Stimulated activated CD4-positive, alpha-beta T cell treated with anti-CD3 and anti-CD28 coated beads, TNF-alpha, amount 100 ng/mL, for 48 hours (primary cell): ENCODE results near the gene GINS1.

Experiments
- DNase-seq, 3 donors: peaks; one replicate each; pipeline ENCODE4 v3.0.0-alpha.2; 2020; ENCODE audit warnings: low read depth in 3 of 3

GINS1 gene

DNA sequence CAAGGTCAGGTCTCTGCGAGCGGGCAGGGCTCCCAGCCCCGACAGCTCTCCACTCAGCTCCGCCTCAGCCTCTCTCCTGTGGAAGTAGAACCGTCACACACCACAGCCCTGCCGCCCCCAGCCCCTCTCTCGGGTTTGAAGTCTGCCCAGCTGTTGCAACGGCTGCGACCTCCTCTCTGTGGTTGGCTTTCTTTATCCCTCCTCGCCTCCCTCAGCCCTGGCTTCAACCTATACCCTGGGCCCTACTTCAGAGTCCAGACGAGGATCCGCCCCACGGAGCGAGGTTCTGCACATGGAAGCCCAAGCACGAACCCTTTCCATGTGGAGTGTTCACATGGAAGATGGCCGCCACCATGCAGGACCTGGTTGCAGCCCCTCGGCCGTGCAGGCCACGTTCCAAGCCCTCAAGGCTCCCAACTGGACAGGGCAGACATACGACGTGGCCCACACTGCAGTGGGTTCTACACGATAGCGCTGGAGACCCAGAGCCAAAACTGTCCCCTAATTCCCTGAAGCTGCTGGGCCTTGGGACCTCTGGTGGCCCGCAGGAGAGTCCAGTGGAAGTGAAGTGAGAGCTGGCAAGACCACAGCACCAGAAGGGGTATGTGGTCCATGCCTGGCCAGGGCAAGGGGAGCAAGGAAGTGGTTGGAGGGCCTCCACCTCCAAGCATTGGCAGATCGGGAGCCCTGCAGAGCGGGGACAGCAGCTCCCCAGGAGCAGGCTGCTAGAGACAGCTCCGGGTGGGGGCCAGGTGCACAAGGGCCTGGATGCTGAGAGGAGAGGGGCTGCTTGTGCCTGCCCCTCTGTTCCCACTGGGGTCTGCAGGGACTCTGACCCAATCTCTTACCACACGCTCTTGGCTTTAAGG, 69.8 kb downstream of the GINS1 start:
- DNase-seq, result no peak

DNA sequence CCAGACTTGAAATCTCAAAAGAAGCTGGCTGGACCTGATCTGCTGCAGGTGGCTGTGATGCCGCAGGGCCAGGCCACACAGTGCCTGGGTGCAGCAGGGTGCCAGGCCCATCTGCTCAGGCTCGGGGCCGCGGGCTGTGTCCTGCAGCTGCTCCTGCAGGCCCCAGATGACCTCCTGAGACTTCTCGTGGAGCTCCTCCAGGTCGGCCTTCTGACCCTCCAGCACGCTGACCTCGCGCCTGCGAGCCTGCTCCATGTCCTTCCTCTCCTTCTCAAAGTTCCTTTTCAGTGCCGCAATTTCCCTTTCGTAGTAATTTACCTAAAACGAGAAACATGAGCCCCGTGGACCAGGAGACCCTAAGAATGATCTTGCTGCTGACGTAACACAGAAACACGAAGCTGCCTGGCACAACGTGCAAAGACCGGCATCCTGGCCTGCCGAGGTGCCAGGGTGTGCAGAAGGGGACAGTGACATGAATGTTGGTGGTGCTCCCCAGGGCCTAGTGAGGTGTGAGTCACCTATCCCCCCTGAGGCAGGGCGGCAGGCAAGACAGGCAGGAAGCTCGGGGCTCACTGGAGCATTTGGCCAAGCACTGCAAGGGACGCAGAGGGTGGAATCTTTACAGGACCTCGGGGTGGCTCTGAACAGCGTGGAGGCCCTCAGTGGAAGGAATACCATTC, 71.6 kb downstream of the GINS1 start:
- no peak for DNase-seq

DNA sequence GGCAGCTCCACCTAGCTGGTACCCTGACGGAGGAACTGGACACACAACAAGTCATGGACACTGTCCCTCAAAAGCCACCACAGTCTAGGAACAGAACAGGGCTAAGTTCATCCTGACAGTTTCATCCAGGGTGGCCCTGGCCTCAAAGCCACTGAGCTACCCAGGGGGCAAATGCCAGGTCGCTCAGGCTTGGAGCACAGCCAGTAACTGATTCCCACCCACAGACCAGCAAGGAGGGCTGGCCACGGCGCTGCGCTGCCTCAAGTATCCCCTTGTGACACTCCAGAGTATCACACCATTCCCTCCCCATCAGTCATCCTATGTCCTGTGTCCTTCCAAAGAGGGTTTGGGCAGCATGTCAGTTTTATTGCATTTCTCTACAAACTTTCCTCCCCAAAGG, 72.2 kb downstream of the GINS1 start:
- DNase-seq, result no peak

DNA sequence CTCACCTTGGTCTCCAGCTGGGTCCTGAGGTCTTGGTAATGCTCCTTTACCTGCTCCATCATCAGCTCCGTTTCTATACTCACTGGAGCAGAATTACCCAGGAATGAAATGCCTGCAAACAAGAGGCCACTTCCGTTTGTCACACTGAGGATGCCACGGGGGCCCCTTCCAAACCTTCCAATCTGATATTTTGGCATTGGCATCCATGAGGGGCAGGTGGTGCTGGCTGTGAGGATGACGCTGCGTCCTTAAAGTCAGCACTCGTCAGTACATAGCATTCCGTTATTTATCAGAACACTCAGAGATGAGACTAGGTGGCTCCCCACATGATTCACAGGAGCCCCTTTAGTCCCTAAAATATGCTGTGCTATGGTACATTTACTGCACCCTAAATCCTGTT, 72.7 kb downstream of the GINS1 start:
- DNase-seq, result no peak

DNA sequence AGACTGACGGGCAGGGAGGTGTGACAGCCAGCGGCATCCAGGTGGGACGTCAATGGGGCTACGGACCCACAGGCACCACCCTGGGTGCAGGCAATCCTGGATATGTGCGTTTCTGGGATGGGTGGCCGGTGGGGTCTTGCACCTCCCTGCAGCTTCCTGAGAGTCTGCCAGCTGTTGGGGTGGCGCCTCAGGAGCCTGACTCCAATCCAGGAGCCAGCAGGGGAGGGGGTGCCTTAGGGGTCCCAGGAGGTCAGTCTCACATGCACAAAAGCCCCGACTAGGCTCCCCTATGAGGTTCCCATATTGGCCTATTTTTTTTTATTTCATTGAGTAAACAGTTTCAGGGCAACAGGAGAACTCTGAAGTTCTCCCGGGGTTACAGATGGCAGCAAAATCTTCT, 73.3 kb downstream of the GINS1 start:
- DNase-seq, result no peak

DNA sequence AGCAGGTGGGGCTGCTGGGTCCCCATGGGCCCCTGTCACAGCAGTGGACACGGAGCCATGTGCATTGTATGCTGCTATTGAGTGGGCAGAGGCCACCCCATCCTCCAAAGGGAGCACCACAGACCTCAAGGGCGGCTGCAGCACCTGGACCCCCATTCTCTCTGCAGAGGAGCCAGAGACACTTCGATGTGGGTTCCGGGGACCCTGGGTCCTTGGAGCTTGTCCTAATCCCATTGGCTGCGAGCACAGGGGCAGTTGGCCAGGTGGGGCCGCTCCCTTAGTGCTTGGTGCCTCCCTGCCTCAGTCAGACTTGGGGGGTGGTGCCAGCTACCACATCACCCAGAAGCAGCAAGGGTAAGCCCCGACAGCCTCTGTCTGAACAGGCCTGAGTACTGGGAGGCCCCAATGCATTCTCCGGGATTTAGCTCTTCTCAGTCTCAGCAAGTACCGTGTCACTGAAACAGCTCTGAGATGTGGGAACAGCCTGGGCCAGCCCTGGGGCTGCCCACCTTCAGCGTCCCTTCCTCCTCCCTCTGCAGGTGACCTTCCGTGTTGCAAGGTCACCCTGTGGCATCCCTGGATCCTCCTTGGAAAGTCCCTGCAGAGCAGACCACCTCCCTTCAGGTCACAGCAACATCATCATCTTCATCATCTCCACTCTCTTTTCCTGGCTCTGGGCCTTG, 73.9 kb downstream of the GINS1 start:
- DNase-seq, result no peak

DNA sequence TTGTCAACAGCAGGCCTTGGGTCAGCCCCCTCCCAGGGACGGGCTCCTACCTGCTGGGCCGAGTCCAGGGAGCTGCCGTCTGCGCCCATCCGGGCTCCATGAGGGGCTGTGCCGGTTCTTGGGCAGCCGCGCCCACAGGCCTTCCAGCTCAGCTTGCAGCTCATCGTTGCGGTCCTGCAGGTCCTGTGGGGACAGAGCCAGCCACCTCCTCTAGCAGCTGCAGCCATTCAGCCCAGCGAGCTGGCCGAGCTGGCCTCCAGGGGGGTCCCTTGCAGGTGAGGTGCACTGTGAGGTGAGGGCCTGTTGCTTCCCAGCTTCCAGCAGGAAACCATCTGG, 74.4 kb downstream of the GINS1 start:
- no peak for DNase-seq

DNA sequence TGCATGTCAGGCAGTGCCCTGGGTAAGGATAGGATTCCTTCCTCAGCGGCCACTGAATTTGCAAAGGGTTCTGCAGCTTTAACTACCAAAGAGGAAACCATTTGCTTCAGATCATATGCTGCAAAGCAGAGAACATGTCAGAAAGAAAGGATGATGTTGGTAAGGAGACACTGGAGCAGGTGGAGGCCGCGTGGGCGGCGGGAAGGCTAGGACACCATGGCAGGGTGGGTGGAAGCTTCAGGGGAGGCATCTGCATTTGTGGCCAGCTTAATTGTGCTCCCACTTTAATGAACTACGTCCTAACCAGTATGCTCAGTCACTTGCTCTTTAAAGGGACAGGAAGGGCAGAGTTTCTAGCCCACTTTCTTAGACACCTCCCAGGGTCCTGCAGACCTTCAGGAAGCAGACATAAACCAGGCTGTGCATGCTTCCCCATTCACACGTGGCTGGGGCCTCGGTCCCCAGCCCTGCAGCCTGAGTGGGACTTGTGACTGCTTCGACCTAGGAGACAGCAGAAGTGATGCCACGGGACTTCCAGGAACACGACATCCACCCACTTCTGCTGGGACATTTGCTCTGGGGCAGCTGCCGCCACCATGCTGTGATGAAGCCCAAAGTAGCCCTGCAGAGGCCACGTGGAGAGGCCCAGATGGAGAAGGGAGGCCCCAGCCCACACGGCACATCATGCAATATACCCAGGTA, 76.1 kb downstream of the GINS1 start:
- no peak for DNase-seq

DNA sequence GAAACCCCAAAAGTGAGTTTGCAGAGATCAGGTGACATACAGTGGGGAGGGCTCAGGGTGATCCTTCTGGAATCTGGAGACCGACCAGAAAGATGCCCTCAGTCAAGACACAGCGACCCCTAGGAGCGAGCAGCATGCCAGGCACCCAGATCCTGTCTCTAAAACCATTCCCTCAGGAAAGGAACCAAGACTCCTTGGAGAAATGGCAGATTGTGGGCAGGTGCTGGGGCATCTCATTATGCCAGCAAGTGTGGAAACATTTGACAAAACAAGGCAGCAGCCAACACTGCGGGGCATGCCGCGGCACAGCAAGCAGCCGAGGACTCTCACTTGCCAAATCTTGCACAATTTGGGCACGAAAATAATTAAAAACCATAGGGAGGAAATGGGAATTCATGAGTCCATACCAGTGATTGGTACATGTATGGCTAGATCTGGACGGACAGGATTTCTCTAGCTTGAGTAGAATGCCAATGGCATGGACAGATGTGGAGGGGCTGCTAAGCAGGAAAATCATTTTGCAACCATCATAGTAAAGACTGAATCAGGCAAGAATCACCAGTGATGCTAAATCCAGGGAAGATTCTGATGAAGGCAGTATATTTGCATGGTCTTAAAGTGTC, 76.9 kb downstream of the GINS1 start:
- DNase-seq, result no peak

DNA sequence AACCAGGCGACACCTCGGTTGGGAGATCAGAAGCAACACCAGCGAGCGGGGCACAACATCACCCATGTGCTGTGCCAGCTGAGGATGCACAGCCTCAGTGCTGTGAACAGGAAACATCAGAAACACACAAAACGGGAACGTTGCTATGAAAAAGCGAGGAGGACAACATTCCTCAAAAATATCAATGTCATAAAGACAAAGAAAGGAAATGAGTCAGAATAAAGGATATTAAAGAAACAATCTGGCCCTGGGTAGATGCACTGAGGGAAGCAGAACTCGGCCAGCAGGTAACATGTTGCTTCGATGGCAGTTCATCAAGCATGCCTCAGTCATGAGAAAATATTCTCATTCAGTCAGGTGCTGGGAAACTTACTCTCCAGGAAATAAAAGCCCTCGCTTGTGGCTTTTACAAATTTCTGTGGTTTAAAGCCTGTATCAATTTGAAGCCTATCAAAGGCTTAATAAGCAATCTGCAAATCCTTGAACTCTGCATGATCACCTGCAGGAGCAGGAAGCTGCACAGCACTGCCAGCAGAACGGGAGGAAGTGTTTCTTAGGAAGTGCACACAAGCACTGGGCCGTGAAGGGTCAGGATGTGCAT, 77.5 kb downstream of the GINS1 start:
- DNase-seq, result no peak

DNA sequence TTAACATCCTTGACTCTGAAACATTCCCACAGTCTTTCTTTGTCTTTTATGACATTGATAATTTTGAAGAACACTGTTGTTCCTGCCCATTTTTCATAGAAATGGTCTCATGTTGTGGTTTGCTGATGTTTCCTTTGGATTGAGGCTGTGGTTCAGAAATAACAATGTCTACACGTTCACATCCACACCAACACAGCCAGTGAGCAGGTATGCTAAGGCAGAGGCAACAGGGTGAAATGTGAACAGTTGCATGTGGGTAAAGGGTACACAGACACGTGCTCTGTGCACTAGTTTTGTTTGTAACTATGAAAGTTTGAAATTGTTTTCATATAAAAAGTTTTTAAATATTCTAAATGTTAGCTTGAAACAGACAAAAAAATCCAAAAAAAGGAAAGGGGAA, 78.4 kb downstream of the GINS1 start:
- no peak for DNase-seq

DNA sequence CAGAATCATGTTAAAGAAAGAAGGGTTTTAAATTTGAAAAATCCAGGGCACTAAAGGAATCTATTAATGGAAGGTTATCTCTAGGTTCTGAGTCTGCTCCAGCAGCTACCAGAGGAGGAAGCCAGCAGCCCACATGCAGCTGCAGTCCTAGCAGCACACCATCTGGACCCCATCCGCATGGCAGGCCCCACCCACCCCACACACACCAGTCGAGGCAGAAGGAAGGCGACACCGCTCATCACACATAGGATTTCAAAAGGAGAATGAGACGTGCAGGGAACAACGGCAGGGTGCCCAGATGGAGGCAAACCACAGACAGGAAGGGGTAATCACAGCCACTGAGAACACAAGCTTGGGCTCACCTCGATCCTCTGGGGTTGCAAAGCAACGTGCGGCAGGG, 78.9 kb downstream of the GINS1 start:
- no peak for DNase-seq

DNA sequence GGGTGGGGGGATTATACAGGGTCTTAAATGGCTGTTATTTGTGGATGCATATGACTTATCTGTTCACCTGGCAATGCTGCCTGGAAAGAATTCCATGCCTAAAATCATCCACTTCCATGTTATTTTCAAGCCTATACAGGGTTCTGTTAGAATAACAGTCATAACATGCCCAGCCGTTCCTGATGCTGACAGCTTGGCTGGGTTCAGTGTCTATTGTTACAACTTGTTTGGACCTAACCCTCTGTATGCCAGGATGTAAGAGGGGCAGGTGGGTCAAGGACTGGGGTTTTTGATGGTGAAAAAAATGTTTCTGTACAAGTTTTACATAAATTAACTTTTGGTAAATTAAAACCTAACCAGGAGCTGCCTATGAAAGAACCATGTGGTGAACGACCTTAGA, 79.8 kb downstream of the GINS1 start:
- no peak for DNase-seq

DNA sequence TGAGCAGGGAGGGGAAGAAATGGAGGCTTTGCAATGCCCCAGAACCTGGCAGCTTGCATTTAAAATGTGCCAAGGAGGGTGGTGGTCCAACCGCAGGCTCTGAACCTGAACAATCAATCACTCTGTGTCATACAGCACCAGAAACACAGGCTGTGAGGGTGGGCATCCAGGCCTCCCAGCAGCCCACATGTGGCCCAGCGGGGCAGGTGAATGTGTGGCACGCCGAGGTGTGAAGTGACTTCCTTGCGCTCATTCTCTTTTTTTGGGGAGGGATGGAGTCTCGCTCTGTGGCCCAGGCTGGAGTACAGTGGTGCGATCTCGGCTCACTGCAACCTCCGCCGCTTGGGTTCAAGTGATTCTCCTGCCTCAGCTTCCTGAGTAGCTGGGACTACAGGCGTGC, 80.5 kb downstream of the GINS1 start:
- no peak for DNase-seq

DNA sequence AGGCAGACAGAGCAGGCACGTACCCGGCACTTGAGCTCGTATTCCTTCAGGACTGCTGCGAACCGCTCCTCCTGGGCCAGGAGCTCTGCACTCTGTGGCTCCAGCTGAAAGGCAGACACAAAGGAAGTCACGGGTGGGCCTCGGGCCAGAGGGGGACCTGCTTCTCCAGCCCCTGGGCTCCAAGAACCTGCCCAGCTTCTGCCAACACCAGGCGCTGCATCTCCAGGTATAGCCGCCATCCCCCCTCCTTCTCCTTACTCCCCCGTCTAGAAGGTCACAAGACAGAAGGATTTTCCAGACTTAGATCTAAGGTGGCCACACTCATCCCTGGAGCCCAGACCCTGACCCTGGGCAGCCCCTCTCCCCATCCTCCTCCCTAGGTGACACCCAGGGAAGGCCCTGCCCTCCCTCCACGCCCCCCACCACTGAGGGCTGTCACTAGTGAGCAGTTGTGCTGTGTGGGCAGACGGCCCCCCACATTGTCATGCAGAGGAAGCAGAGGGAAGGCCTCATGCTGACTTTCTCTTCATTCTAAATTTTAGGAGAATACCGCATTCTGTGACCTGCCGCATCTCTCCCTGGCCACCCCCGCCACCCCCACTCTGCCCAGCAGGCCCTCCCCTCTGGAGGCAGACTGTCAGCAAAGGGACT, 81.9 kb downstream of the GINS1 start:
- DNase-seq, result no peak

DNA sequence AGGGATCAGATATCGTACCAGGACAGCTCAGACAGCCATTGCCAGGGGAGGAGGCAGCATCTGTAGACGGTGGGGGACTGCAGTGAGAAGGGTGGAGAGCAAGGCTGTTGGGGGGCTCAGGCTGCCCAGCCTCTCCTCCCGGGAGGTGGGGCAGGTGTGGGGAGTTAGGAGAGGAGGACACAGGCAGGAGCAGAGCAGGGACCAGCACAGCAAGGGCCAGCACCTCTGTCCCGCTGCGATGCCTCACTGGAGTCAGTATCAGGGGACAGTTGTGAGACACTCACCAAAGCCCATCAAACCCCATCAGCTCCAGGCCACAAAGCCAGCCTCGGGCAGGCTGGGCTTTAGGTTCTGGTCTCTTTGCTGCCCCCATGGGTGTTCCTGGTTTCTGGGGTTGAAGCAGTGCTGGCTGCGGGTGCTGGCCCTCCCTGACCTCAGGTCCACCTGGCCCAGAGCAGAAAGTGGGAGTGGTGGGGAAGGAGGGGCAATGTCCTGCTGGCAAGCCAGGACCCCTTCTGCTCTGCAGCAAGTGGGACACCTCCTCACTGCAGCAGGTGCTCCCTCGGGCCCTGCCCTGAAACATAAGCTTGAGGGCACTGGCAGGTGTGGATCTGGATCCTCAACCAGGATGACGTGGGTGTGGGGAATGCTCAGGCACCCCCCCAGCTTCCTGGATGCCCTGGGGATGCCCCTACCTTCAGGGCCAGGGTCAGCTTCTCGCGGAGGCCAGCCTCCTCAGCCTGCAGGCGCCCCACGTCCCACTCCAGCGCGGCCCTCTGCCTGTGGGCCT, 83.4 kb downstream of the GINS1 start:
- DNase-seq, result no peak

DNA sequence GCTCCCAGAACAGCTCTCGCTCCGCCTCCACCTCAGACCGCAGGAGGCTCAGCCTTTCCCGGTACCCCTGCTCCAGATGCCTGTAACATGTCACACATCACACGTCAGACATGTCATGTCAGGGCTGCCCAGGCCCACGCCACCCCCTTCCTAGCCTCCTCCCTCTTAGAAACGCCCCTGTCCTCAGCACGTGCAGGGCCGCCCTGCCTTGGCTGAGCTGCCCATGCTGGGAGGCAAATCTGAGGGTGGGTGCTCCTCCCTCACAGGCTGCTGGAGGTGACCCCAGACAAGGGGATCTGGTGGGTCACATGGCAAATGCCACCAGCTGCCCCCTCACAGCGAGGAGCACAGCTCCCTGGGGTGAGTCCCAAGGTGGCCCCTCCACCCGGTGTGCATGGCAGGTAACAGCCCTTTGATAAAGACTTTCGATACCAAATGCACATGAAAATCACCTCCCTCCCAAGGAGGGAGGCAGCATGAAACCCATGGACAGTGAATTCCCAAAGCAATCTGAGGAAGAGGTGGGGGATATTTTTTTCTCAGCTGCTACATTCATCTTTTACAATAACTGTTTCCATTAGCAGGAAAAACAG, 84.1 kb downstream of the GINS1 start:
- DNase-seq, result no peak

DNA sequence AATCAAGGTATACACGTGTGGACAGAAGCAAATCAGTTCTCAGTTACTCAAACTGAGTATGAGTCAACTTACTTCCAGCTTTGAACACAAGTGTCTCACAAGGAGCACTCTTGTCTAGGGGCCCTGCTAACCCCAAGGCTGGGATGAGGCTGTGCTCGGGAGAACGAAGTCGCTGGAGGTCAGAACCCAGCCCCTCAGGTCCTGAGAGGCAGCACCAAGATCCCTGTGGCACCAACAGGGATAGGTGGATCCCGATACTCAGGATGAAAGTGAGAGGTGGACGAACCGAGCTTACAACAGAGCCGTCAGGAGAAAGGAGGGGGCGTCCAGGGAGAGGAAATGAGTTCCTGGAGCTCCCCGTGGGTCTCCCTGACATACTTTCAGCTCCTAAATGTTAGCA, 85.7 kb downstream of the GINS1 start:
- no peak for DNase-seq

DNA sequence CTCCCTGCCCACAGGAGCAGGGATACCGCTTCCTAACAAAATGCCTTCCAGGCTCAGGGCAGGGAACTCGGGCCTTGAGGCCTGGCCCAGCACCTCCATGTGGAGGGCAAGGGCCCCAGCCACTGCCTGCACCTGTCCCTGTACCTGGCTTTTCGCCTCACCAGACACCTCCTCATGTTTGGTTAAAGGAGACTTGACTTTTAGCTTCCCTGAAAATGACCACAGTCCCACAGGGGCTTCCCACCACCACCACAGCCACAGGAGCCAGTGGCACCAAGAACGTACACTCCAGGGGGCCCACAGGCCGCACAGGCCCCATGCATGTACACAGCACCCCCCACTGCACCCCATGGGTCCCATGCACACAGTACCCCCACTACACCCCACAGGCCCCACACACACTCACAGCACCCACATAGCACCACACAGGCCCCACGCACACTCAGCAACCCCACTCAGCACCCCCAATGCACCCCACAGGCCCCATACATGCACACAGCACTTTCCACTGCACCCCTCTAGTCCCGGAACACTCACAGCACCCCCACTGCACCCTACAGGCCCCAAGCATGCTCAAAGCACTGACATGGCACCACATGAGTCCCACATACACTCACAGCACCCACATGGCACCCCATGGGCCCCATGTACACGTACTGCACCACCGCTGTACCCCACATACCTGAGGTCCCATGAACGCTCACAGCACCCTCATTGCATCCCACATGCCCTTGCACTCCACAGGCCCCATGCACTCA, 86.5 kb downstream of the GINS1 start:
- DNase-seq, result no peak
